ENCODE measurements around the gene AKTIP.

DNA sequence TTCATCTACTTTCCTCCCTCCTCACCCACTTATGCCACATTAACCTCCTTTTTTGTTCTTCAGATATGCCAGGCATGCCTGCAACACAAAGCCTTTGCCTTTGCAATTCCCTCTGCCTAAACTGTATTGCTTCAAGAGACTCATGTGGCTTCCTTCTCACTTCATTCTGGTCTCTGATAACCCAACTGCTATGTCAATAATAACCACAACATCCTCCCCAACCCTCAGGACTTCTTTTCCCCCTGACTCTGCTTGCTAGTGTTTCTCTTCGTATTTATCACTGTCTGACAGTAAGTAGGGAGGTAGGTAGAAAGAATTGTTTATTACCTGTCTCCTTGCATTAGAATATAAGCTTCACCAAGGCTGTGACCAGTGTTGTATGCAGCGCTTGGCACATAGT is 46.4 kb downstream of the AKTIP start:
- TF ChIP-seq, protein P1, sequence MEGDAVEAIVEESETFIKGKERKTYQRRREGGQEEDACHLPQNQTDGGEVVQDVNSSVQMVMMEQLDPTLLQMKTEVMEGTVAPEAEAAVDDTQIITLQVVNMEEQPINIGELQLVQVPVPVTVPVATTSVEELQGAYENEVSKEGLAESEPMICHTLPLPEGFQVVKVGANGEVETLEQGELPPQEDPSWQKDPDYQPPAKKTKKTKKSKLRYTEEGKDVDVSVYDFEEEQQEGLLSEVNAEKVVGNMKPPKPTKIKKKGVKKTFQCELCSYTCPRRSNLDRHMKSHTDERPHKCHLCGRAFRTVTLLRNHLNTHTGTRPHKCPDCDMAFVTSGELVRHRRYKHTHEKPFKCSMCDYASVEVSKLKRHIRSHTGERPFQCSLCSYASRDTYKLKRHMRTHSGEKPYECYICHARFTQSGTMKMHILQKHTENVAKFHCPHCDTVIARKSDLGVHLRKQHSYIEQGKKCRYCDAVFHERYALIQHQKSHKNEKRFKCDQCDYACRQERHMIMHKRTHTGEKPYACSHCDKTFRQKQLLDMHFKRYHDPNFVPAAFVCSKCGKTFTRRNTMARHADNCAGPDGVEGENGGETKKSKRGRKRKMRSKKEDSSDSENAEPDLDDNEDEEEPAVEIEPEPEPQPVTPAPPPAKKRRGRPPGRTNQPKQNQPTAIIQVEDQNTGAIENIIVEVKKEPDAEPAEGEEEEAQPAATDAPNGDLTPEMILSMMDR (conservative IDR thresholded peaks at IDR 0.05): no peak
- TF ChIP-seq ZFX (IDR thresholded peaks at IDR 0.05): no peak

All from C4-2B (cell line).